ENCODE results near the gene PLEKHA8. TPM values are rescaled to one million over a fixed set of nuclear protein-coding genes. Genes with fewer than 3 reads are reported as not detected.

Gene PLEKHA8
- total and polyA plus RNA-seq, 8 donors, result 2.2 to 18.5 (median 6.0) TPM

DNA sequence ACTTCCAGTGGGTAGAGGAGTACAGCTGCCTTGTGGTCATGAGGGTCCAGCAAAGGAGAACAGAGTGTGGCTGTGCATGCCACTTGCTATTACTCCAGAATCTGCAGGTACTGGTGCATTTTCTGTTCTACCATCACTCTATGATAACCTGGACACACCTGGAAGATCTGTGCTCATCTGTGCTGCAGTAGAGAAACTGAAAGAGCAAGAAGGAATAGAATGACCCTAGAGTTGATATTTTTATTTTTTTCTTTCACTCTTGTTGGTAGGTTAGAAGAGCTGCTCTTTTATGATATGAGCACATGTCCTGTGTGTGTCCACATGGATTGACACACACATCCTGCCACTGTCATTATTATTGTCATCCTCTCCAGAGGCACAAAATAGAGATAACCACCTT, 58.3 kb downstream of the PLEKHA8 start:
- DNase-seq, result no peak
- intact Hi-C loops (cut with DNase I; ENCODE audit: low total_unique reads), result no loop called here
- Histone ChIP-seq H3K27me3 (no peaks in the 10 kb centered on the region), H3K36me3 (peaks cover 0 to 4% (median 0%) of the 10 kb centered on the region in 4 donors), H3K4me3 (no peak overlapping the region), H3K27ac (no peak overlapping the region), H3K4me1 (no peaks in the 10 kb centered on the region), H3K9me3 (no peaks in the 10 kb centered on the region)
- TF ChIP-seq POLR2A (IDR thresholded peaks at IDR 0.05) (no peak), CTCF (IDR thresholded peaks at IDR 0.05) (no peak), POLR2AphosphoS5 (IDR thresholded peaks at IDR 0.05) (no peak), EP300 (IDR thresholded peaks at IDR 0.05) (no peak)

DNA sequence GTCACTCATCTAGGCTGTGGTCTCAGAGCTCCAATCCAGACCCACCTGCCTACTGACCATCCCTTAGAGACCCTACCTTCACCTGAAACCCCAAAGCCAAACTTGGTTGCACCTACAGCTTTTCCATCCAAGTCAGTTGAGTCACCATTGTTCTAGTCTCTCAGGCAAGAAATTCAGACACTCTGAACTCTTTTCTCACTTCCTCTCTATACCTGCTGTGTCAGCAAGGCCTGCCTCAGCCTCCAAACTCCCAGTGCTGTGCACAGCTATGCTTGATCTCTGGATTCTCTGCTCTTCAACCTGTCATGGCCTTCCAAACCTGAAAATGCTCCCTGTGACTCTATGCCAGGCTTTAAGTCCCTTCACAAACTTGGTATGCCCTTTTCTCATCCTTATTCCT, 59.2 kb downstream of the PLEKHA8 start:
- intact Hi-C loops (cut with DNase I; ENCODE audit: low total_unique reads), result no loop called here
- no peaks in the 10 kb centered on the region for H3K4me1 ChIP-seq
- H3K36me3 ChIP-seq, result peaks cover 0 to 4% (median 0%) of the 10 kb centered on the region in 4 donors
- no peaks in the 10 kb centered on the region for H3K27me3 ChIP-seq
- no peak overlapping the region for H3K27ac ChIP-seq
- H3K9me3 ChIP-seq, result no peaks in the 10 kb centered on the region
- DNase-seq, result no peak
- TF ChIP-seq POLR2AphosphoS5 (IDR thresholded peaks at IDR 0.05) (no peak), CTCF (IDR thresholded peaks at IDR 0.05) (no peak), EP300 (IDR thresholded peaks at IDR 0.05) (no peak), POLR2A (IDR thresholded peaks at IDR 0.05) (no peak)
- H3K4me3 ChIP-seq, result no peak overlapping the region

GRCh38 chr7:30088362-30088761, 60.1 kb downstream of the PLEKHA8 start:
- H3K27me3 ChIP-seq, result no peaks in the 10 kb centered on the region
- peaks cover 0 to 4% (median 0%) of the 10 kb centered on the region in 4 donors for H3K36me3 ChIP-seq
- no peak for TF ChIP-seq CTCF (IDR thresholded peaks at IDR 0.05)
- TF ChIP-seq EP300 (IDR thresholded peaks at IDR 0.05), result no peak
- no peak for TF ChIP-seq POLR2AphosphoS5 (IDR thresholded peaks at IDR 0.05)
- TF ChIP-seq POLR2A (IDR thresholded peaks at IDR 0.05), result no peak
- no peaks in the 10 kb centered on the region for H3K9me3 ChIP-seq
- DNase-seq, result no peak
- no peaks in the 10 kb centered on the region for H3K4me1 ChIP-seq
- no peak overlapping the region for H3K27ac ChIP-seq
- H3K4me3 ChIP-seq, result no peak overlapping the region
- intact Hi-C loops (cut with DNase I; ENCODE audit: low total_unique reads), result no loop called here

- TF ChIP-seq POLR2A (IDR thresholded peaks at IDR 0.05) (no peak), CTCF (IDR thresholded peaks at IDR 0.05) (no peak), POLR2AphosphoS5 (IDR thresholded peaks at IDR 0.05) (no peak), EP300 (IDR thresholded peaks at IDR 0.05) (no peak)
- Histone ChIP-seq H3K27ac (no peak overlapping the region), H3K36me3 (peaks cover 0 to 4% (median 0%) of the 10 kb centered on the region in 4 donors), H3K4me3 (no peak overlapping the region), H3K27me3 (no peaks in the 10 kb centered on the region), H3K4me1 (no peaks in the 10 kb centered on the region), H3K9me3 (no peaks in the 10 kb centered on the region)
- 74 to 84% (median 82%) methylated on average over 3 of the region's 3 CpGs for WGBS, 5 donors
- intact Hi-C loops (cut with DNase I; ENCODE audit: low total_unique reads), result no loop called here
- DNase-seq, result no peak
Observed at GRCh38 chr7:30090111-30090510, 61.9 kb downstream of the PLEKHA8 start.
